Smooth muscle cell (in vitro differentiated cells): ENCODE results near the gene MFSD6L. TPM values are rescaled to one million over a fixed set of nuclear protein-coding genes. Genes with fewer than 3 reads are reported as not detected.

Experiments used
- DNase-seq: peaks from one replicate; lab custom pipeline; 2025; ENCODE audit not compliant: unreplicated experiment; lab: John Stamatoyannopoulos, UW
- H2AFZ ChIP-seq: fragments of 200-600 bp; sonication (generic); 2 replicates; pipeline ENCODE4 v1.6.0; 2016; ENCODE audit warnings: antibody characterized with exemption, low read depth, mild to moderate bottlenecking
- H3F3A ChIP-seq: fragments of 200-600 bp; sonication (generic); 2 replicates; pipeline ENCODE4 v1.6.0; 2017; ENCODE audit warnings: antibody characterized with exemption, low read depth
- H3K27ac ChIP-seq: fragments of 200-600 bp; sonication (generic); 2 replicates; pipeline ENCODE4 v1.5.1; 2016; ENCODE audit warnings: low read depth, mild to moderate bottlenecking
- H3K27me3 ChIP-seq: fragments of 200-600 bp; sonication (generic); 2 replicates; pipeline ENCODE4 v1.6.1; 2016; ENCODE audit warnings: low read depth, mild to moderate bottlenecking
- H3K36me3 ChIP-seq: fragments of 200-600 bp; sonication (generic); 2 replicates; pipeline ENCODE4 v1.5.1; 2016; ENCODE audit warnings: low read depth
- H3K4me1 ChIP-seq: fragments of 200-600 bp; sonication (generic); 2 replicates; pipeline ENCODE4 v1.5.1; 2016; ENCODE audit warnings: low read depth
- H3K4me2 ChIP-seq: fragments of 200-600 bp; sonication (generic); 2 replicates; pipeline ENCODE4 v1.6.0; 2016; ENCODE audit warnings: mild to moderate bottlenecking
- H3K4me3 ChIP-seq: fragments of 200-600 bp; sonication (generic); 2 replicates; pipeline ENCODE4 v1.5.1; 2016; ENCODE audit warnings: mild to moderate bottlenecking
- H3K79me2 ChIP-seq: fragments of 200-600 bp; sonication (generic); 2 replicates; pipeline ENCODE4 v1.6.0; 2016; ENCODE audit warnings: low read depth, mild to moderate bottlenecking
- H3K9ac ChIP-seq: fragments of 200-600 bp; sonication (generic); 2 replicates; pipeline ENCODE4 v1.6.0; 2016; ENCODE audit warnings: low read depth
- H3K9me3 ChIP-seq: fragments of 200-600 bp; sonication (generic); replicated peaks from 2 replicates; pipeline ENCODE4 v1.5.1; 2016; ENCODE audit warnings: low read depth
- H4K20me1 ChIP-seq: fragments of 200-600 bp; sonication (generic); 2 replicates; pipeline ENCODE4 v1.6.0; 2016; ENCODE audit warnings: low read depth
- WGBS: methylation state at CpG from one replicate; pipeline ENCODE4 v1.1.7; 2016; ENCODE audit warnings: low lambda C conversion rate; 5-methylcytosine and 5-hydroxymethylcytosine counted together
- polyA plus RNA-seq: library from polyadenylated mRNA; unstranded; fragments of >200 nt; fragmentation: Nextera tagmentation; extraction: Ambion mirVana; gene quantifications from 2 replicates; pipeline ENCODE4 v1.2.1, GENCODE V29; 2016
- total RNA-seq: library from RNA; depleted of rRNA; stranded (reverse); fragments of >200 nt; gene quantifications from 2 replicates; pipeline ENCODE4 v1.2.3, GENCODE V29; 2014
- TF ChIP-seq, protein P1 (sequence below): fragments of 200-600 bp; sonication (generic); IDR thresholded peaks from 2 replicates; pipeline ENCODE4 v1.5.1; 2017; ENCODE audit warnings: borderline replicate concordance, mild to moderate bottlenecking, antibody characterized with exemption; ENCODE audit not compliant: insufficient read depth, poor library complexity, severe bottlenecking

The MFSD6L gene
- total and polyA plus RNA-seq, 2 experiments from 2014 or later: 0.13 TPM; not detected in 1

DNA sequence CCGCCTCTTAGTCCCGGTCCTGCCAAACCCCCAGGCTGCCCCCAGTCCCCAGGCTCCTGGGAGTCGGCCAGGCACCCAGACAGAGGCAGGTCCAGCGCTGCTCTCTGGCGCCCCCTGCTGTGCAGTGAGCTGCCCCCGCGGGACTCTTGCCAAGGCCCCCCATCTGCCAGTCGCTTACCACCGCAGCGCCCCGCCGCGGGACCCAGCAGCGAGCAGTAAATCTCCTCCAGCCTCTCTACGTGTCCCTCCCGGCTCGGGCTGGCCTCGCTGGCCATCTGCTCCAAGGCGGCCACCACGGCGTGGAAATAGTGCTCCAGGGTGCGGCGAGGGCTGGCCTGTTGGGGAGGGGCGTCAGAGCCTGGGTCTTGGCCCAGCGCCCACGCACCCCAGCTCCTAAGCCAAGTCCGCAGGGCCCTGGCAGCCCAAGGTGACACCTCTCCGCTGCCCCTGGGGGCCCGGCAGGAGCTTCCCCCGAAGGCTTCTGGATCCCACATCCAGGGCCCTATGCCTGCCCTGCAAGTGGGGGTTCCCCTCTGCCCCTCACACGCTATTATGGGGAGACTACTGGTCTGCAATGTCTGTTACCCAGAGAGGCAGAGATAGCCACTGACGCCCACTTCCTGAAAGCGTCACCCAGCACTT lies 33.7 kb upstream of the MFSD6L start:
- no peaks in the 10 kb centered on the region for H3F3A ChIP-seq
- no peak for DNase-seq
- H3K36me3 ChIP-seq: no peaks in the 10 kb centered on the region
- no peak overlapping the region for H3K4me2 ChIP-seq
- H3K4me1 ChIP-seq: no peaks in the 10 kb centered on the region
- H4K20me1 ChIP-seq: no peaks in the 10 kb centered on the region
- no peaks in the 10 kb centered on the region for H3K79me2 ChIP-seq
- H3K27ac ChIP-seq: no peak overlapping the region
- TF ChIP-seq, protein P1, sequence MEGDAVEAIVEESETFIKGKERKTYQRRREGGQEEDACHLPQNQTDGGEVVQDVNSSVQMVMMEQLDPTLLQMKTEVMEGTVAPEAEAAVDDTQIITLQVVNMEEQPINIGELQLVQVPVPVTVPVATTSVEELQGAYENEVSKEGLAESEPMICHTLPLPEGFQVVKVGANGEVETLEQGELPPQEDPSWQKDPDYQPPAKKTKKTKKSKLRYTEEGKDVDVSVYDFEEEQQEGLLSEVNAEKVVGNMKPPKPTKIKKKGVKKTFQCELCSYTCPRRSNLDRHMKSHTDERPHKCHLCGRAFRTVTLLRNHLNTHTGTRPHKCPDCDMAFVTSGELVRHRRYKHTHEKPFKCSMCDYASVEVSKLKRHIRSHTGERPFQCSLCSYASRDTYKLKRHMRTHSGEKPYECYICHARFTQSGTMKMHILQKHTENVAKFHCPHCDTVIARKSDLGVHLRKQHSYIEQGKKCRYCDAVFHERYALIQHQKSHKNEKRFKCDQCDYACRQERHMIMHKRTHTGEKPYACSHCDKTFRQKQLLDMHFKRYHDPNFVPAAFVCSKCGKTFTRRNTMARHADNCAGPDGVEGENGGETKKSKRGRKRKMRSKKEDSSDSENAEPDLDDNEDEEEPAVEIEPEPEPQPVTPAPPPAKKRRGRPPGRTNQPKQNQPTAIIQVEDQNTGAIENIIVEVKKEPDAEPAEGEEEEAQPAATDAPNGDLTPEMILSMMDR: peak; percentile 52
- WGBS: 45% methylated on average over 32 of the region's 33 CpGs
- no peaks in the 10 kb centered on the region for H3K9me3 ChIP-seq
- H3K27me3 ChIP-seq: no peaks in the 10 kb centered on the region
- no peak overlapping the region for H2AFZ ChIP-seq
- no peak overlapping the region for H3K4me3 ChIP-seq
- H3K9ac ChIP-seq: no peak overlapping the region

DNA sequence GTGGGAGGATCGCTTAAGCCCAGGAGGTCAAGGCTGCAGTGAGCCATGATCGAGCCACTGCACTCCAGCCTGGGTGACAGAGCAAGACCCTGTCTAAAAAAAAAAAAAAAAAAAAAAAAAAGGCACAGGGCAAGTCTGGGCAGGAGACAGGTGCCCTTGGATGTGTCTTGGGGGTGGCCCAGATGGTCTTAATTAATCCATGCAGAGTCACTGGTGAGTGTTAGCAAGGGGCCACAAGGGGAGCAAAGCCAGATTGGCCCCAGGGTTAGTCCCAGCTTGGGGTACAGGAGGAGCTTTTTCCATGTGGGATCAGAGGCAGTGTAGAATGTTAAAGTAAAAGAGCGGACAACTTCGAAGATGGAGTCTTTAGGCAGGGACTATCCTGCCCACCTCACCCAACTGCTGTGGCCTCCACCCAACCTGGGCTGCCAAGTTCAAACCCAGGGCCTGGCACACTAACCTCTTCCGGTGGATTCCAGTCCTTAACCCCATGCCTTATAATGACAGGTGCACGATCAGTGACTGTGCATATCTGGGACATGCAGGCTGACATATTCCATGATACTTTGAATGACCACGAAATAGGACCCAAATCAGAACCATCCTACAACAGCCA lies 32.2 kb upstream of the MFSD6L start:
- H3K9ac ChIP-seq: no peak overlapping the region
- no peaks in the 10 kb centered on the region for H3F3A ChIP-seq
- H3K36me3 ChIP-seq: no peaks in the 10 kb centered on the region
- H2AFZ ChIP-seq: no peak overlapping the region
- no peak overlapping the region for H3K4me3 ChIP-seq
- no peak overlapping the region for H3K4me2 ChIP-seq
- H3K79me2 ChIP-seq: no peaks in the 10 kb centered on the region
- WGBS: 93% methylated on average over 7 of the region's 7 CpGs
- TF ChIP-seq, protein P1: no peak
- H4K20me1 ChIP-seq: no peaks in the 10 kb centered on the region
- no peaks in the 10 kb centered on the region for H3K4me1 ChIP-seq
- no peak for DNase-seq
- no peaks in the 10 kb centered on the region for H3K27me3 ChIP-seq
- no peak overlapping the region for H3K27ac ChIP-seq
- no peaks in the 10 kb centered on the region for H3K9me3 ChIP-seq

DNA sequence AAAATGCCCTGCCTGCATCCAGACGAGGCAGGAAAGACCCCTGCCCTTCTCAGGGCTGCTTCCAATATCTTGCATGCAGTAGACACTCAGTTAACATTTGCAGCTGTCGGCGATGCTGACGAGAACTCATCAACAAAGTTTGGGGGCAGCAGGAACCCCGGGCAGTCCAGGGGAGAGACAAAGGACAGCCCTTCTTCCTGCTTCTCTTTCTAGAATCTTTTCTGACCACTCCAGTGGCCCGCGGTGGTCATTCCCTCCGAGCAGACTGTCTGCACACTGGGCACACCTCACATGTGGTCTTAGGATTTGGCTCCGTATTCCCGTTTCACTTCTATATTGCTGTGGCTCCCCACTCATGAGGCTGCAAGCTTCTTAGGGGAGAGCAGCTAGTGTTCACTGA lies 31.0 kb upstream of the MFSD6L start:
- Histone ChIP-seq H4K20me1 (no peaks in the 10 kb centered on the region), H3K9me3 (no peaks in the 10 kb centered on the region), H3F3A (no peaks in the 10 kb centered on the region), H3K4me3 (no peak overlapping the region), H3K9ac (no peak overlapping the region), H3K79me2 (no peaks in the 10 kb centered on the region), H3K4me2 (no peak overlapping the region), H3K36me3 (no peaks in the 10 kb centered on the region), H3K4me1 (no peaks in the 10 kb centered on the region), H3K27ac (no peak overlapping the region), H3K27me3 (no peaks in the 10 kb centered on the region), H2AFZ (no peak overlapping the region)
- DNase-seq: no peak
- 92% methylated on average over 10 of the region's 10 CpGs for WGBS
- TF ChIP-seq, protein P1: no peak
